OCI-LY1 (cell line): ENCODE results near the gene PIAS2.

ENCODE experiments used
- CTCF ChIP-seq: fragments of 200-600 bp; sonication (generic), shearing (Covaris generic); IDR thresholded peaks from 2 replicates; pipeline ENCODE4 v1.5.1; 2017; ENCODE audit warnings: mild to moderate bottlenecking, antibody characterized with exemption, low read length, moderate library complexity, mixed read lengths
- EZH2 ChIP-seq: fragments of 200-600 bp; sonication (generic), shearing (Covaris generic); IDR thresholded peaks from 2 replicates; pipeline ENCODE4 v1.8.0; 2017; ENCODE audit warnings: borderline replicate concordance, mixed run types, mild to moderate bottlenecking, antibody characterized with exemption, low read length, moderate library complexity, mixed read lengths

- TF ChIP-seq CTCF: no peak
- TF ChIP-seq EZH2: no peak
These were observed 1.3 kb downstream of the PIAS2 start for GRCh38 chr18:46915800-46916550.
